ENCODE data around the gene GNAQ. TPM values are rescaled to one million over a fixed set of nuclear protein-coding genes. Genes with fewer than 3 reads are reported as not detected.
A peak's percentile ranks its signal among the peaks of the same experiment; 100 is the strongest.

GNAQ gene
- total RNA-seq, 1 experiment from 2014 or later, result 0.51 TPM

DNA sequence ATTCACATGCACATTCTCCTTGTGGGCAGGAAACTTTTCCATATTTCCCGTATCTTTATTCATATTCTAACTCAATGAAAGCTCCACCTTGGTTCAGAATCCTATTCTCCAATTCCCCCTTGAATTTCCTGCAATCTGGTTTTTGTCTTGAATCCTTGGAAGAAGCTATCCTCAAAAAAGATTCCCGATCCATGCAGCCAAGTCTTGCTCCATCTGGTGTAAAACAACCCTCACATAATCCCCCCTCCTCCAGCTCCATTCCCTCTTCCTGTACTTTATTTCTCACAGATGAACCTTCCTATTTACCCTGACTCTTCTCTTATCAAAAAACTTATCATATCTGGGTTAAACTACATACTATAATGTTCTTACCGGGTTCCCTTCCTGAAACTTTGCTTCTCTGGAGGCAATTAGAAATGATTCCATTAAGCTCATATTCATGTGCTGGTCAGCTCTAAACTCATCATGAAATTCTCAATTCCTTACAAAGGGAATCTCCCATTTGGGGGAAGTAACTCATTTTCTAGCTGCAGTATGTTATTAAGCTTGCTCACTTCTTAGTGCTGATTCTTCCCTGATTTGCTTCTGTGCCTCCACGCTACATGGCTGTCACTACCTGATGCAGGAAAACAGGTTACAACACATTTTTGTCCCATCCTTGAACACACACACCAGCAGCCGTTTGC, 81.7 kb downstream of the GNAQ start:
- no peak overlapping the region for H3K4me3 ChIP-seq (ENCODE audit: low read length)
- no peaks in the 10 kb centered on the region for H3F3A ChIP-seq (ENCODE audit: low read length, unreplicated experiment)
- POLR2A ChIA-PET (ENCODE audit: unreplicated experiment), result no interaction called here
- no peaks in the 10 kb centered on the region for H3K36me3 ChIP-seq (ENCODE audit: low read depth, low read length)
- intact Hi-C loops (cut with micrococcal nuclease), result loop anchor here (10.0 kb wide), 1 partner anchor 95 kb away; no protein-coding TSS in a partner anchor
- H3K9ac ChIP-seq (ENCODE audit: low read length), result no peak overlapping the region
- H3K27ac ChIP-seq (ENCODE audit: low read length), result no peak overlapping the region
- TF ChIP-seq EZH2phosphoT487 (IDR thresholded peaks at IDR 0.05; ENCODE audit: borderline replicate concordance, low read length) (no peak), EZH2 (IDR thresholded peaks at IDR 0.05; ENCODE audit: low read length, unreplicated experiment) (no peak)
- TF ChIP-seq, protein P1, sequence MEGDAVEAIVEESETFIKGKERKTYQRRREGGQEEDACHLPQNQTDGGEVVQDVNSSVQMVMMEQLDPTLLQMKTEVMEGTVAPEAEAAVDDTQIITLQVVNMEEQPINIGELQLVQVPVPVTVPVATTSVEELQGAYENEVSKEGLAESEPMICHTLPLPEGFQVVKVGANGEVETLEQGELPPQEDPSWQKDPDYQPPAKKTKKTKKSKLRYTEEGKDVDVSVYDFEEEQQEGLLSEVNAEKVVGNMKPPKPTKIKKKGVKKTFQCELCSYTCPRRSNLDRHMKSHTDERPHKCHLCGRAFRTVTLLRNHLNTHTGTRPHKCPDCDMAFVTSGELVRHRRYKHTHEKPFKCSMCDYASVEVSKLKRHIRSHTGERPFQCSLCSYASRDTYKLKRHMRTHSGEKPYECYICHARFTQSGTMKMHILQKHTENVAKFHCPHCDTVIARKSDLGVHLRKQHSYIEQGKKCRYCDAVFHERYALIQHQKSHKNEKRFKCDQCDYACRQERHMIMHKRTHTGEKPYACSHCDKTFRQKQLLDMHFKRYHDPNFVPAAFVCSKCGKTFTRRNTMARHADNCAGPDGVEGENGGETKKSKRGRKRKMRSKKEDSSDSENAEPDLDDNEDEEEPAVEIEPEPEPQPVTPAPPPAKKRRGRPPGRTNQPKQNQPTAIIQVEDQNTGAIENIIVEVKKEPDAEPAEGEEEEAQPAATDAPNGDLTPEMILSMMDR (conservative IDR thresholded peaks at IDR 0.05; ENCODE audit: low read depth, low read length), result no peak
- CTCF ChIA-PET, result interaction anchor here (0.6 kb wide), 1 partner anchor 761 kb away, joined by 3 read pairs; no protein-coding TSS in a partner anchor
- H3K79me2 ChIP-seq (ENCODE audit: low read length), result no peaks in the 10 kb centered on the region
- no peaks in the 10 kb centered on the region for H3K9me2 ChIP-seq (replicated peaks; ENCODE audit: low read length)
- H2AFZ ChIP-seq (ENCODE audit: low read length), result no peak overlapping the region
- ATAC-seq, result no peak
- no peaks in the 10 kb centered on the region for H3K27me3 ChIP-seq (ENCODE audit: low read length)
- no peaks in the 10 kb centered on the region for H4K20me1 ChIP-seq (ENCODE audit: low read length)
- DNase-seq, result no peak
- H3K4me2 ChIP-seq (ENCODE audit: low read length), result no peak overlapping the region
- no TSS peak for BruUV-seq (replicated peaks)
- no peaks in the 10 kb centered on the region for H3K9me3 ChIP-seq (ENCODE audit: low read length)
- H3K4me1 ChIP-seq (ENCODE audit: insufficient read depth, low read length), result peaks cover 22% of the 10 kb centered on the region

DNA sequence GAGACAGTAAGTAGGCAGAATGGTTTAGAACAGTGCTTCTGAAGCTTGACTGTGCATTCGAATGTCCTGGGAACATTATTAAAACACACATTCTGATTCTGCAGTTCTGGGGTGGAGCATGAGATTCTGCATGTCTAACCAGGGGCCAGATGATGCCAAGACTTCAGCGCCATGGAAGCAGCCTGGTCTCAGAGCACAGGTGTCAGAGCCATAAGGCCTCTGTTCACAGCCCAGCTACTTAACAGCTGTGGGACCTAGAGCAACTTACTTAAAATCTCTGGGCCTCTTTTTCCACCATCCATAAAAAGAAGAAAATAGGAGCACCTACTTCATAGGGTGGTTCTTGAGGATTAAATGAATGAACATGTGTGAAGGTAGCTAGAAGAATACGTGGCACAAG, 84.0 kb downstream of the GNAQ start:
- no peaks in the 10 kb centered on the region for H3K9me2 ChIP-seq (replicated peaks; ENCODE audit: low read length)
- H3K27ac ChIP-seq (ENCODE audit: low read length), result no peak overlapping the region
- intact Hi-C loops (cut with micrococcal nuclease), result no loop called here
- no peak overlapping the region for H2AFZ ChIP-seq (ENCODE audit: low read length)
- no peaks in the 10 kb centered on the region for H3K79me2 ChIP-seq (ENCODE audit: low read length)
- DNase-seq (no peak), ATAC-seq (no peak)
- TF ChIP-seq EZH2phosphoT487 (IDR thresholded peaks at IDR 0.05; ENCODE audit: borderline replicate concordance, low read length) (no peak), EZH2 (IDR thresholded peaks at IDR 0.05; ENCODE audit: low read length, unreplicated experiment) (no peak)
- TF ChIP-seq, protein P1 (conservative IDR thresholded peaks at IDR 0.05; ENCODE audit: low read depth, low read length), result no peak
- peaks cover 15% of the 10 kb centered on the region for H3K4me1 ChIP-seq (ENCODE audit: insufficient read depth, low read length)
- H3K4me2 ChIP-seq (ENCODE audit: low read length), result no peak overlapping the region
- no TSS peak for BruUV-seq (replicated peaks)
- H4K20me1 ChIP-seq (ENCODE audit: low read length), result no peaks in the 10 kb centered on the region
- no peaks in the 10 kb centered on the region for H3F3A ChIP-seq (ENCODE audit: low read length, unreplicated experiment)
- no peaks in the 10 kb centered on the region for H3K36me3 ChIP-seq (ENCODE audit: low read depth, low read length)
- no peaks in the 10 kb centered on the region for H3K27me3 ChIP-seq (ENCODE audit: low read length)
- POLR2A ChIA-PET (ENCODE audit: unreplicated experiment), result no interaction called here
- CTCF ChIA-PET, result no interaction called here
- no peak overlapping the region for H3K4me3 ChIP-seq (ENCODE audit: low read length)
- H3K9ac ChIP-seq (ENCODE audit: low read length), result no peak overlapping the region
- H3K9me3 ChIP-seq (ENCODE audit: low read length), result no peaks in the 10 kb centered on the region

DNA sequence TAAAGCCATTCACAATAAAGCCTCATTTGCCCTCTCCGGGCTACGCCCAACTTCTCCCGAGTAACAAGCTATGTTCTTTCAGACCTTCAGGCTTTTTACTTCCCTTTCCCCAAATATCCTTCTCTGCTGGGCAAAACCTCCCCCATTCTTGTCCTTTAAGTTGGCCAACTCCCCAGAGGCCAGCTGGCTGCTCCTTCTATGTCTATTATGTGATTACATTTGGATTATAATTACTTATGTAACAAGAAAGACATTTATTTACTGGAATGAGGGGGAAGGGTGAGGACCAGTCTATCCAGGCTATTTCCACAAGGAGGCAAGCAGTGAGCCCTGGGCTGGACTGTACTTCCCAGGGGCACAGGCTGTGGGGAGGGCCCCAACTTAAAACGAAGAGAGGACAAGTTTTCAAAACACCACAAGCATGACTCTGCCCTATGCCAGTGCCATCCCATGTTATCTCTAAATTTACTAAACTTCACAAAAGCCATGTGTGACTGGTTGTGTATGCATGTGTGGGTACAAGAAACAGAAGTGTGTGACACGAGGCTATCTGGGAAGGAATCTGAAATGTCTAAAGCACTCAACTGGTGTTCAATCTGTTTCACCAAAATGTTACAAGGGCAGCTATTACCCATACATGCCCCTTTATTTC, 84.5 kb downstream of the GNAQ start:
- Histone ChIP-seq H3K27me3 (ENCODE audit: low read length) (no peaks in the 10 kb centered on the region), H3K79me2 (ENCODE audit: low read length) (no peaks in the 10 kb centered on the region), H2AFZ (ENCODE audit: low read length) (no peak overlapping the region), H3K9ac (ENCODE audit: low read length) (no peak overlapping the region), H3K4me3 (ENCODE audit: low read length) (no peak overlapping the region), H3F3A (ENCODE audit: low read length, unreplicated experiment) (no peaks in the 10 kb centered on the region), H4K20me1 (ENCODE audit: low read length) (no peaks in the 10 kb centered on the region), H3K27ac (ENCODE audit: low read length) (no peak overlapping the region), H3K4me2 (ENCODE audit: low read length) (no peak overlapping the region), H3K36me3 (ENCODE audit: low read depth, low read length) (no peaks in the 10 kb centered on the region), H3K9me2 (replicated peaks; ENCODE audit: low read length) (no peaks in the 10 kb centered on the region), H3K9me3 (ENCODE audit: low read length) (no peaks in the 10 kb centered on the region), H3K4me1 (ENCODE audit: insufficient read depth, low read length) (peaks cover 9% of the 10 kb centered on the region)
- ChIA-PET POLR2A (ENCODE audit: unreplicated experiment) (no interaction called here), CTCF (no interaction called here)
- BruUV-seq (replicated peaks), result no TSS peak
- intact Hi-C loops (cut with micrococcal nuclease), result no loop called here
- no peak for TF ChIP-seq EZH2 (IDR thresholded peaks at IDR 0.05; ENCODE audit: low read length, unreplicated experiment)
- TF ChIP-seq EZH2phosphoT487 (IDR thresholded peaks at IDR 0.05; ENCODE audit: borderline replicate concordance, low read length), result no peak
- TF ChIP-seq, protein P1 (conservative IDR thresholded peaks at IDR 0.05; ENCODE audit: low read depth, low read length), result no peak
- ATAC-seq (peak; percentile 35; the same call in 1 of the 2 replicates), DNase-seq (peak; percentile 5)
